ENCODE data around the gene ZCCHC8.

GRCh38 chr12:122518908-122519307, 18.2 kb upstream of the ZCCHC8 start:
- TF ChIP-seq, protein P1, sequence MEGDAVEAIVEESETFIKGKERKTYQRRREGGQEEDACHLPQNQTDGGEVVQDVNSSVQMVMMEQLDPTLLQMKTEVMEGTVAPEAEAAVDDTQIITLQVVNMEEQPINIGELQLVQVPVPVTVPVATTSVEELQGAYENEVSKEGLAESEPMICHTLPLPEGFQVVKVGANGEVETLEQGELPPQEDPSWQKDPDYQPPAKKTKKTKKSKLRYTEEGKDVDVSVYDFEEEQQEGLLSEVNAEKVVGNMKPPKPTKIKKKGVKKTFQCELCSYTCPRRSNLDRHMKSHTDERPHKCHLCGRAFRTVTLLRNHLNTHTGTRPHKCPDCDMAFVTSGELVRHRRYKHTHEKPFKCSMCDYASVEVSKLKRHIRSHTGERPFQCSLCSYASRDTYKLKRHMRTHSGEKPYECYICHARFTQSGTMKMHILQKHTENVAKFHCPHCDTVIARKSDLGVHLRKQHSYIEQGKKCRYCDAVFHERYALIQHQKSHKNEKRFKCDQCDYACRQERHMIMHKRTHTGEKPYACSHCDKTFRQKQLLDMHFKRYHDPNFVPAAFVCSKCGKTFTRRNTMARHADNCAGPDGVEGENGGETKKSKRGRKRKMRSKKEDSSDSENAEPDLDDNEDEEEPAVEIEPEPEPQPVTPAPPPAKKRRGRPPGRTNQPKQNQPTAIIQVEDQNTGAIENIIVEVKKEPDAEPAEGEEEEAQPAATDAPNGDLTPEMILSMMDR (IDR thresholded peaks at IDR 0.05; ENCODE audit: low read depth, low read length): no peak
- TF ChIP-seq EZH2phosphoT487 (IDR thresholded peaks at IDR 0.05; ENCODE audit: low read depth): no peak

Measured in OCI-LY3 (cell line).